Right atrium auricular region (tissue), 2 donors: Measurements from ENCODE around the gene ADIRF. TPM values are rescaled to one million over a fixed set of nuclear protein-coding genes. Genes with fewer than 3 reads are reported as not detected.
"Not testable (repeated sequence)": the region's sequence is repeated elsewhere in the genome, so short reads cannot be mapped to it uniquely, and the experiment has no call there.

Experiments used
- DNase-seq: peaks from one replicate; pipeline ENCODE4 v3.0.0-alpha.2; 2019; ENCODE audit warnings: low spot score
- H3K27ac ChIP-seq, 2 donors: fragments of 200-600 bp; sonication (generic); 1 replicate in 1 of 2; 2 replicates in 1 of 2; pipeline ENCODE4 v1.5.1; 2016 to 2019
- H3K27me3 ChIP-seq, 2 donors: fragments of 200-600 bp; sonication (generic); one replicate each; pipeline versions ENCODE4 v1.5.1 to v1.6.0; 2017 to 2019
- H3K36me3 ChIP-seq: fragments of 200-600 bp; sonication (generic); one replicate; pipeline ENCODE4 v1.5.1; 2016
- H3K4me1 ChIP-seq, 2 donors: fragments of 200-600 bp; sonication (generic); one replicate each; pipeline versions ENCODE4 v1.5.1 to v1.6.0; 2017 to 2019
- H3K4me3 ChIP-seq, 2 donors: fragments of 200-600 bp; sonication (generic); 1 replicate in 1 of 2; 2 replicates in 1 of 2; pipeline ENCODE4 v1.5.1; 2017 to 2019; ENCODE audit warnings: mild to moderate bottlenecking in 1 of 2, moderate library complexity in 1 of 2
- H3K9me3 ChIP-seq, 2 donors: fragments of 200-600 bp; sonication (generic); one replicate each; pipeline ENCODE4 v1.5.1; 2019
- CTCF ChIP-seq, 2 donors: fragments of 200-600 bp; sonication (generic); IDR thresholded peaks; one replicate each; pipeline ENCODE4 v1.5.1; 2019; ENCODE audit warnings: antibody characterized with exemption in 2 of 2
- total RNA-seq, 2 donors: library from RNA; depleted of rRNA; stranded (reverse); fragments of >200 nt; gene quantifications; one replicate each; pipeline ENCODE4 v1.1.0, GENCODE V29; 2016

ADIRF gene
- total RNA-seq, 2 donors from 2014 or later: 67.8 to 195 TPM

- DNase-seq: peak; percentile 72
- Histone ChIP-seq H3K4me3 (peak overlapping the region; percentile 60 to 61), H3K27ac (peak overlapping the region; percentile 95 to 98), H3K27me3 (no peaks in the 10 kb centered on the region), H3K36me3 (no peaks in the 10 kb centered on the region), H3K9me3 (no peaks in the 10 kb centered on the region), H3K4me1 (peaks cover 0 to 55% of the 10 kb centered on the region in 2 donors)
- no peak for TF ChIP-seq CTCF (IDR thresholded peaks at IDR 0.05)
Observed at GRCh38 chr10:86970982-86971231, 2.6 kb downstream of the ADIRF start.

- Histone ChIP-seq H3K9me3 (no peaks in the 10 kb centered on the region), H3K4me1 (peaks cover 0 to 50% of the 10 kb centered on the region in 2 donors), H3K27ac (peak overlapping the region; percentile 95 to 98), H3K27me3 (no peaks in the 10 kb centered on the region), H3K36me3 (no peaks in the 10 kb centered on the region), H3K4me3 (peak overlapping the region; percentile 60 to 61)
- peak; percentile 92 for DNase-seq
- TF ChIP-seq CTCF (IDR thresholded peaks at IDR 0.05): no peak
Observed at GRCh38 chr10:86971232-86971991, 3.1 kb downstream of the ADIRF start.

GRCh38 chr10:86972613-86973380 is 4.5 kb downstream of the ADIRF start:
- DNase-seq: no peak
- TF ChIP-seq CTCF (IDR thresholded peaks at IDR 0.05): no peak

GRCh38 chr10:86974484-86974883 is 6.2 kb downstream of the ADIRF start:
- no peak for DNase-seq
- H3K9me3 ChIP-seq: no peaks in the 10 kb centered on the region
- no peak overlapping the region for H3K27ac ChIP-seq
- H3K27me3 ChIP-seq: no peaks in the 10 kb centered on the region
- H3K36me3 ChIP-seq: no peaks in the 10 kb centered on the region
- peaks cover 0 to 21% of the 10 kb centered on the region in 2 donors for H3K4me1 ChIP-seq
- TF ChIP-seq CTCF (IDR thresholded peaks at IDR 0.05): no peak
- H3K4me3 ChIP-seq: no peak overlapping the region

More at GRCh38 chr10:86972613-86973380, 4.5 kb downstream of the ADIRF start:
- Histone ChIP-seq H3K9me3 (no peaks in the 10 kb centered on the region), H3K27me3 (no peaks in the 10 kb centered on the region), H3K4me1 (peaks cover 0 to 36% of the 10 kb centered on the region in 2 donors), H3K36me3 (no peaks in the 10 kb centered on the region), H3K4me3 (no peak overlapping the region), H3K27ac (peak overlapping the region in 1 of 2 donors; percentile 21)

GRCh38 chr10:86976362-86977056 is 8.2 kb downstream of the ADIRF start:
- no peak overlapping the region for H3K4me3 ChIP-seq
- no peak for DNase-seq
- no peaks in the 10 kb centered on the region for H3K9me3 ChIP-seq
- H3K36me3 ChIP-seq: no peaks in the 10 kb centered on the region
- peaks cover 0 to 24% of the 10 kb centered on the region in 2 donors for H3K4me1 ChIP-seq
- H3K27ac ChIP-seq: no peak overlapping the region
- no peak for TF ChIP-seq CTCF (IDR thresholded peaks at IDR 0.05)
- no peaks in the 10 kb centered on the region for H3K27me3 ChIP-seq

GRCh38 chr10:86978457-86978856 is 10.2 kb downstream of the ADIRF start:
- DNase-seq, H3K4me3 ChIP-seq: not testable (repeated sequence)

More at GRCh38 chr10:86978457-86978856, 10.2 kb downstream of the ADIRF start:
- peak overlapping the region; percentile 27 to 60 for H3K27ac ChIP-seq
- H3K4me1 ChIP-seq: peaks cover 0 to 18% of the 10 kb centered on the region in 2 donors
- H3K9me3 ChIP-seq, H3K36me3 ChIP-seq, H3K27me3 ChIP-seq: not testable (repeated sequence)
